Measurements from ENCODE around the gene CACHD1. TPM values are rescaled to one million over a fixed set of nuclear protein-coding genes. Genes with fewer than 3 reads are reported as not detected.

CACHD1 gene
- total and polyA plus RNA-seq, 9 donors, result 9.7 to 14.7 (median 11.8) TPM

- no CpG with 5 or more reads among the region's 3 CpGs for WGBS (ENCODE audit: insufficient coverage)
- Histone ChIP-seq H3K4me1 (ENCODE audit: control insufficient read depth, insufficient read depth, low read length) (peaks cover 1% of the 10 kb centered on the region), H3K27ac (ENCODE audit: low read length) (no peak overlapping the region), H3K27me3 (ENCODE audit: control insufficient read depth, insufficient read depth, low read length) (no peaks in the 10 kb centered on the region), H3K36me3 (ENCODE audit: control insufficient read depth, insufficient read depth, low read length) (no peaks in the 10 kb centered on the region), H3K9me3 (replicated peaks; ENCODE audit: control insufficient read depth, low read depth, low read length) (no peaks in the 10 kb centered on the region), H3K4me3 (ENCODE audit: low read length) (no peak overlapping the region)
- no peak for DNase-seq
These were observed 12.2 kb downstream of the CACHD1 start for GRCh38 chr1:64482128-64482527.

DNA sequence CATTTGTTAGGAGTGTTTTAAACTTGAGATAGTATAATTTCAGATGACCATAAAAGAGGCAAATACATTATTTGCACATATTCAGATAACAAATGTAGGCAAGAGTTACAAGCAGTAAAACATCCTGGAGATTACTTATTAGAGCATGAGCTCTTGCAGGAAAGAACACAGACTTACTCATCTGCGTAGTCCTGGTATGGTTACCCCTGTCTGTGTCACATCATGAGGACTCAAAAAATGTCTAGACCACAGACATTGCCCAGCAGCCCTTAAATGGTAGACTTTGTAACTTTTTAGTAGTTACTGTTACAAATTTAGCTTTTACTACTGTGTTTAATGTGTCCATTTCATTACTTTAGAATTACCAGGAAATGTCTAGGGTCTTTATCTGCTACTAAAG, 12.8 kb downstream of the CACHD1 start:
- H3K27ac ChIP-seq (ENCODE audit: low read length), result no peak overlapping the region
- H3K36me3 ChIP-seq (ENCODE audit: control insufficient read depth, insufficient read depth, low read length), result no peaks in the 10 kb centered on the region
- no peaks in the 10 kb centered on the region for H3K27me3 ChIP-seq (ENCODE audit: control insufficient read depth, insufficient read depth, low read length)
- 80% methylated on average over 1 of the region's 1 CpG for WGBS (ENCODE audit: insufficient coverage)
- DNase-seq, result no peak
- no peaks in the 10 kb centered on the region for H3K4me1 ChIP-seq (ENCODE audit: control insufficient read depth, insufficient read depth, low read length)
- H3K9me3 ChIP-seq (replicated peaks; ENCODE audit: control insufficient read depth, low read depth, low read length), result no peaks in the 10 kb centered on the region
- H3K4me3 ChIP-seq (ENCODE audit: low read length), result no peak overlapping the region

DNA sequence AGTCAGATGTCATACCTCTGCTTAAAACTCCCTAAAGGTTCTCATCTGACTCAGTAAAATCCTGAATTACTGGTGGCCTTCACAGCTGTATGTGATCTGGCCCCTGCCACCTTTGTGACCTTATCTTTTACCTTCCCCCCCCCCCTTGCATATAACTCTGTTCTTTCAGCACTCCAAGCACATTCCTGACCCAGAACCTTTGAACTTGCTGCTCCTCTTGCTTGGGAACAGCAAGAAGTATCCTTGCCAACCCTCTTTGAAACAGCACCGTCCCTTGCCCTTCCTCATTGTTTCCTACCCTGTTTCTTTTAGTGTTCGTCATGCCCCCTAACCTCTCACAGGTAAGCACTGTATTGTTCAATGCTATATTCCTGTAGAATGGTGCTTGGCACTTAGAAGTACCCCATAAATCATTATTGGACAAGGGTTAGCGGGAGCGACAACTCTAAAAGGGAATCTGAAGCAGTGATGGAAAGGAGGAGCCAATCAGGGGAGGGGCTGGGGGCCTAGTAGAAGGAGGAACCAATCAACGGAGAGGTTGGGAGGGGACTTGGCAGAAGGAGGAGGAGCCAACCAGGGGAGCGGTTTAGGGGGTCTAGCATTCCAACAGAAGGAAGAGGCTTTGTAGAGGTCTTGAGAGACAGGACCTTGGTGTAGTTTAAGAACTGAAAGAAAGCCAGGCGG, 13.9 kb downstream of the CACHD1 start:
- no peaks in the 10 kb centered on the region for H3K36me3 ChIP-seq (ENCODE audit: control insufficient read depth, insufficient read depth, low read length)
- H3K27ac ChIP-seq (ENCODE audit: low read length), result no peak overlapping the region
- no peaks in the 10 kb centered on the region for H3K9me3 ChIP-seq (replicated peaks; ENCODE audit: control insufficient read depth, low read depth, low read length)
- no peak overlapping the region for H3K4me3 ChIP-seq (ENCODE audit: low read length)
- H3K4me1 ChIP-seq (ENCODE audit: control insufficient read depth, insufficient read depth, low read length), result no peaks in the 10 kb centered on the region
- DNase-seq, result no peak
- no peaks in the 10 kb centered on the region for H3K27me3 ChIP-seq (ENCODE audit: control insufficient read depth, insufficient read depth, low read length)
- WGBS (ENCODE audit: insufficient coverage), result 98% methylated on average over 5 of the region's 7 CpGs

- Histone ChIP-seq H3K36me3 (ENCODE audit: control insufficient read depth, insufficient read depth, low read length) (no peaks in the 10 kb centered on the region), H3K27me3 (ENCODE audit: control insufficient read depth, insufficient read depth, low read length) (no peaks in the 10 kb centered on the region), H3K4me3 (ENCODE audit: low read length) (no peak overlapping the region), H3K4me1 (ENCODE audit: control insufficient read depth, insufficient read depth, low read length) (no peaks in the 10 kb centered on the region), H3K9me3 (replicated peaks; ENCODE audit: control insufficient read depth, low read depth, low read length) (no peaks in the 10 kb centered on the region), H3K27ac (ENCODE audit: low read length) (no peak overlapping the region)
- peak; percentile 23 for DNase-seq
- WGBS (ENCODE audit: insufficient coverage), result no CpG with 5 or more reads among the region's 3 CpGs
These were observed 14.7 kb downstream of the CACHD1 start for GRCh38 chr1:64484651-64485050.

DNA sequence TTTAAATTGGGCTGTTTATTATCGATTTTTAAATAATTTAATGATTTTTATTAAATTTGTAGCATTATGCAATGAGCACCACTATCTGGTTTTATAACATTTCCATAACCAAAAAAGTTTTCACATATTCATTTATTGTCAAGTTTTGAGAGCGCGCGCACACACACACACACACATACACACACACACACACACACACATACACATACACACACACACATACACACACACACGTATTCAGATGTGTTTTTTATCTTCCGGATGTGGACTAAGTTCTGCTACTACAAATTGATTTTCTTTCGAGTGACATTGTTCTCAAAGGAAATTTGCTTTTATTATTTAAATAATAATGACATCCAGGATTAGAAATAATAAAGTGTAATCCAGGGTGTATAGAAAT, 16.3 kb downstream of the CACHD1 start:
- H3K9me3 ChIP-seq (replicated peaks; ENCODE audit: control insufficient read depth, low read depth, low read length), result no peaks in the 10 kb centered on the region
- no CpG with 5 or more reads among the region's 7 CpGs for WGBS (ENCODE audit: insufficient coverage)
- H3K4me3 ChIP-seq (ENCODE audit: low read length), result no peak overlapping the region
- H3K36me3 ChIP-seq (ENCODE audit: control insufficient read depth, insufficient read depth, low read length), result no peaks in the 10 kb centered on the region
- H3K27me3 ChIP-seq (ENCODE audit: control insufficient read depth, insufficient read depth, low read length), result no peaks in the 10 kb centered on the region
- no peak for DNase-seq
- no peak overlapping the region for H3K27ac ChIP-seq (ENCODE audit: low read length)
- H3K4me1 ChIP-seq (ENCODE audit: control insufficient read depth, insufficient read depth, low read length), result no peaks in the 10 kb centered on the region

DNA sequence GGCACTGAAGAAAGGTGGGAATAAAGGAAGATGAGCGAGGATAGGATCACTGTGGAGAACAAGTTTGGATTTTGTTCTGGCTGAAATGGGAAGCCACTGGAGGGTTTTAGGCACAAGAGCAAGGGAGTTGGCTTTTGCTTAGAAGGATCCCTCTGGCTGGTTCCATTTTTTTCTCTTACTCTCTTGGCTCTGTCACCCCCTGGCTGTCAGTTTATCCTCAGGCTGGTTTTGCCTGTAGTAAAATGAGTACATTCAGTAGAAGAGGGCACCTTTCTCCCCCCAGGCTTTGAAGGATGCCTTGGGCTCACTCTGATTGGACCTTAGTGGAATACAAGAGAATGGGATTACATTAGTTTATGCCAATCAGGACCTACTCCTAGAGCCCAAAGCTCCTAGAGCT, 17.1 kb downstream of the CACHD1 start:
- Histone ChIP-seq H3K9me3 (replicated peaks; ENCODE audit: control insufficient read depth, low read depth, low read length) (no peaks in the 10 kb centered on the region), H3K27me3 (ENCODE audit: control insufficient read depth, insufficient read depth, low read length) (no peaks in the 10 kb centered on the region), H3K4me3 (ENCODE audit: low read length) (no peak overlapping the region), H3K36me3 (ENCODE audit: control insufficient read depth, insufficient read depth, low read length) (no peaks in the 10 kb centered on the region), H3K27ac (ENCODE audit: low read length) (no peak overlapping the region), H3K4me1 (ENCODE audit: control insufficient read depth, insufficient read depth, low read length) (no peaks in the 10 kb centered on the region)
- 100% methylated on average over 1 of the region's 1 CpG for whole genome bisulfite sequencing (ENCODE audit: insufficient coverage)
- no peak for DNase-seq

DNA sequence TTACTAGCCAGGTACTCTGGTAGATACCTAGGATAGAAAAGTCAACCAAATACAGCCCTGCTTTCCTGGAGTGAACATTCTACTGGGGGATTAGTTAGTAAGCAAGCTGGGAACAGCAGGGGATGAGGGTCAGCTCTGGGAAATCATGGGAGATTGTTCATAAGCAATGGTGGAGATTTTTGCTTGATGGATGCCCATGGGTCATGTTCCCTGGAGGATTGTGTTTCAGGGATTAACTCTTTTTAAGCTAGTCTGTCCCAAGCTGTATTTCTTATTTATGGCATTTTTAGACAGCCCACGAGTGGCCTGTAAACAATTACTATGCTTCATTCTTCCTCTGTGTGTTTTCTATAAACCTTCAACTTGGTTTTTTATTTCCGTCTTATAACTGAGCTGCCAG, 18.9 kb downstream of the CACHD1 start:
- Histone ChIP-seq H3K27me3 (ENCODE audit: control insufficient read depth, insufficient read depth, low read length) (no peaks in the 10 kb centered on the region), H3K36me3 (ENCODE audit: control insufficient read depth, insufficient read depth, low read length) (no peaks in the 10 kb centered on the region), H3K4me3 (ENCODE audit: low read length) (no peak overlapping the region), H3K4me1 (ENCODE audit: control insufficient read depth, insufficient read depth, low read length) (no peaks in the 10 kb centered on the region), H3K9me3 (replicated peaks; ENCODE audit: control insufficient read depth, low read depth, low read length) (no peaks in the 10 kb centered on the region), H3K27ac (ENCODE audit: low read length) (no peak overlapping the region)
- no peak for DNase-seq
- WGBS (ENCODE audit: insufficient coverage), result no CpG with 5 or more reads among the region's 2 CpGs

DNA sequence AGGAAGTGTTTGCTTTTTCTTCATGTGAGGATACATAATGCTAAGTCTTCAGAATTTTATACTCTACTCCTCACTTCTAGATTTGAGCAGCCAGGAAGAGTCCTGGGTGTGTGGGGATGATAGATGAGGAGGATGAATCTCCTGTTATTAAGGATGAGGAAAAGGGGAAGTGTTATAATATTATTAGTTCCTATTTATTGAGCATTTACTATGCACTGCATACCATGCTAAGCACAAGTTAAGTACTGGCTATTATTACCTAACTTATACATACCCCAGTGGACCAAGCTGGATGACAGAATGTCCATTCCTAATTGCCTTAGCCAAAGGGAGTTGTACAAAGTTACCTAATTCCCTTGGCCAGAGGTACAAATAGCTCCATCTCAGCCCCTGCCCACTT, 19.8 kb downstream of the CACHD1 start:
- no peaks in the 10 kb centered on the region for H3K9me3 ChIP-seq (replicated peaks; ENCODE audit: control insufficient read depth, low read depth, low read length)
- no peaks in the 10 kb centered on the region for H3K4me1 ChIP-seq (ENCODE audit: control insufficient read depth, insufficient read depth, low read length)
- H3K27me3 ChIP-seq (ENCODE audit: control insufficient read depth, insufficient read depth, low read length), result no peaks in the 10 kb centered on the region
- no peaks in the 10 kb centered on the region for H3K36me3 ChIP-seq (ENCODE audit: control insufficient read depth, insufficient read depth, low read length)
- DNase-seq, result no peak
- no peak overlapping the region for H3K4me3 ChIP-seq (ENCODE audit: low read length)
- no peak overlapping the region for H3K27ac ChIP-seq (ENCODE audit: low read length)

DNA sequence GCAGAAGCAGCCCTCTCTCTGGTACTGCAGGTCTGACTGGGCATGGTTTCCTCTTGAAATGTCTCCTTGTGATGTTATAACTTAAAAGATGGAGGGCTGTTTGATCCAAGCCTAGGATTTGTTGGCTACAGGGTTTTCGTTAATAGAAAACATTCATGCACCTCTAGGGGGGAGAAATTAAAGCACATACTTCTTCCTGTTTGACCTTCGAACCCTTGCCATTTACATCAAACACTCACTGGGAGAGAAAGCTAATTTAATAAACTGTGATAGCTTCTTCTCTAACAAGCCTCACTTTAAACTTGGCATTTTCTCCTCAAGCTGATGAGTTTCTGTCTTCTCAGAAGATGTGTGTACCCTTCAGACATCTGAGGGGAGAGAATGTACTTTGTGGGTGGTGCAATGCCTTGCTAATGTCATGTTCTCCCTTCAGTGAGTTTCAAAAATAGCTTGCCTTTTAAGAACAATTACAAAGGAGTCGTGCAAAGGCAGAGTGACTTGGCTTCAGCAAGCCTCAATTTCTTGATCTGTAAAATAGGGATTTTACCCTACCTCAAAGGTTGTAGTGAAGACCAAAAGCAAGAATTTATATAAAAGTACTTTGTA, 20.4 kb downstream of the CACHD1 start:
- H3K36me3 ChIP-seq (ENCODE audit: control insufficient read depth, insufficient read depth, low read length), result no peaks in the 10 kb centered on the region
- no peak for DNase-seq
- H3K27me3 ChIP-seq (ENCODE audit: control insufficient read depth, insufficient read depth, low read length), result no peaks in the 10 kb centered on the region
- H3K4me1 ChIP-seq (ENCODE audit: control insufficient read depth, insufficient read depth, low read length), result no peaks in the 10 kb centered on the region
- H3K27ac ChIP-seq (ENCODE audit: low read length), result no peak overlapping the region
- WGBS (ENCODE audit: insufficient coverage), result no CpG with 5 or more reads among the region's 3 CpGs
- no peak overlapping the region for H3K4me3 ChIP-seq (ENCODE audit: low read length)
- H3K9me3 ChIP-seq (replicated peaks; ENCODE audit: control insufficient read depth, low read depth, low read length), result no peaks in the 10 kb centered on the region

DNA sequence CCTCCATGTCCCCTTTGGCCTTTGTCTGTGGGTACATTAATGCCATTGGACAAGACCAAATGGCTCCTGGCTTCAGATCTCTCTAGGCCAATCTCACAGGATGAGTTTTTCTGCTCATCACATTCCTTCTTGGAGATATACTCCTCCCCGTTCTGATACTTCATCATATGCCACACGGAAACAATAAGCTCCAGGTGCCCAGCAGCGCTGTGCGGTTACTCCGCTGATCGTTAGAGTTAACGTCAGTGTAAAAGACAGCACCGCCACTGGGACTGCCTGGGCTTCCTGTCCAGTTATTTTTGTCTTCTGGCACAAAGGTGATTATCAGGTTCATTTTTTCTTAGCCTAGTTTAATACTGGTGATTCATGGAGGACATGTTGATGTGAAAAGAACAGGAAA, 22.5 kb downstream of the CACHD1 start:
- Histone ChIP-seq H3K27me3 (ENCODE audit: control insufficient read depth, insufficient read depth, low read length) (no peaks in the 10 kb centered on the region), H3K36me3 (ENCODE audit: control insufficient read depth, insufficient read depth, low read length) (no peaks in the 10 kb centered on the region), H3K9me3 (replicated peaks; ENCODE audit: control insufficient read depth, low read depth, low read length) (no peaks in the 10 kb centered on the region), H3K4me1 (ENCODE audit: control insufficient read depth, insufficient read depth, low read length) (no peaks in the 10 kb centered on the region), H3K4me3 (ENCODE audit: low read length) (no peak overlapping the region), H3K27ac (ENCODE audit: low read length) (no peak overlapping the region)
- WGBS (ENCODE audit: insufficient coverage), result 78% methylated on average over 8 of the region's 8 CpGs
- DNase-seq, result no peak

- no CpG with 5 or more reads among the region's 6 CpGs for WGBS (ENCODE audit: insufficient coverage)
- H3K4me3 ChIP-seq (ENCODE audit: low read length), result no peak overlapping the region
- H3K9me3 ChIP-seq (replicated peaks; ENCODE audit: control insufficient read depth, low read depth, low read length), result no peaks in the 10 kb centered on the region
- H3K27ac ChIP-seq (ENCODE audit: low read length), result no peak overlapping the region
- H3K36me3 ChIP-seq (ENCODE audit: control insufficient read depth, insufficient read depth, low read length), result no peaks in the 10 kb centered on the region
- no peaks in the 10 kb centered on the region for H3K27me3 ChIP-seq (ENCODE audit: control insufficient read depth, insufficient read depth, low read length)
- no peak for DNase-seq
- H3K4me1 ChIP-seq (ENCODE audit: control insufficient read depth, insufficient read depth, low read length), result no peaks in the 10 kb centered on the region
These were observed 23.9 kb downstream of the CACHD1 start for GRCh38 chr1:64493831-64494230.

Data from muscle of leg (tissue), 11 donors.